Keratinocyte (primary cell): ENCODE measurements around the gene S100A2. TPM values are rescaled to one million over a fixed set of nuclear protein-coding genes. Genes with fewer than 3 reads are reported as not detected.

ENCODE experiments used
- DNase-seq: peaks from one replicate; pipeline ENCODE4 v3.0.0-alpha.2; 2011; ENCODE audit warnings: low read depth, missing footprints, low spot score
- FAIRE-seq: peaks from 2 replicates; lab custom pipeline; 2011; peaks lifted over from hg19 to GRCh38; lab: Jason Lieb, UNC
- H2AFZ ChIP-seq: 2 replicates; pipeline ENCODE4 v1.6.0; 2012; ENCODE audit warnings: low read length, control low read depth, inconsistent platforms; ENCODE audit not compliant: control insufficient read depth
- H3K27ac ChIP-seq: 2 replicates; pipeline ENCODE4 v1.5.1; 2011; ENCODE audit warnings: low read length; ENCODE audit not compliant: control insufficient read depth, insufficient read depth
- H3K27me3 ChIP-seq: 3 replicates; pipeline ENCODE4 v1.6.0; 2011; ENCODE audit warnings: low read length; ENCODE audit not compliant: control insufficient read depth, insufficient read depth; ENCODE audit errors: extremely low read depth
- H3K36me3 ChIP-seq, 2 experiments: 2 replicates in 1 of 2; 3 replicates in 1 of 2; pipeline ENCODE4 v1.5.1; 2011; ENCODE audit warnings: low read length in 2 of 2, mild to moderate bottlenecking in 1 of 2; ENCODE audit not compliant: control insufficient read depth in 2 of 2, insufficient read depth in 2 of 2; ENCODE audit errors: extremely low read depth in 1 of 2
- H3K4me1 ChIP-seq: 3 replicates; pipeline ENCODE4 v1.5.1; 2011; ENCODE audit warnings: low read length; ENCODE audit not compliant: control insufficient read depth, insufficient read depth; ENCODE audit errors: extremely low read depth
- H3K4me2 ChIP-seq: 3 replicates; pipeline ENCODE4 v1.6.0; 2011; ENCODE audit warnings: low read depth, low read length; ENCODE audit not compliant: control insufficient read depth, insufficient read depth; ENCODE audit errors: extremely low read depth
- H3K4me3 ChIP-seq, 3 experiments: fragments of 200-600 bp in 1 of 3; sonication (generic) in 1 of 3; 2 replicates in 2 of 3; 3 replicates in 1 of 3; pipeline ENCODE4 v1.5.1; 2011 to 2016; ENCODE audit warnings: low read length in 3 of 3, mild to moderate bottlenecking in 3 of 3, control low read depth in 2 of 3, inconsistent platforms in 1 of 3, low read depth in 1 of 3, mixed read lengths in 1 of 3, mixed run types in 1 of 3, moderate library complexity in 1 of 3; ENCODE audit not compliant: control insufficient read depth in 2 of 3, insufficient read depth in 2 of 3; ENCODE audit errors: extremely low read depth in 1 of 3
- H3K79me2 ChIP-seq: 2 replicates; pipeline ENCODE4 v1.6.0; 2012; ENCODE audit warnings: low read length; ENCODE audit not compliant: control insufficient read depth, insufficient read depth
- H3K9ac ChIP-seq: 3 replicates; pipeline ENCODE4 v1.6.0; 2011; ENCODE audit warnings: low read length; ENCODE audit not compliant: control insufficient read depth, insufficient read depth; ENCODE audit errors: extremely low read depth
- H3K9me1 ChIP-seq: 3 replicates; pipeline ENCODE4 v1.6.0; 2011; ENCODE audit warnings: low read length; ENCODE audit not compliant: control insufficient read depth, insufficient read depth; ENCODE audit errors: extremely low read depth
- H3K9me3 ChIP-seq: 2 replicates; pipeline ENCODE4 v1.5.1; 2012; ENCODE audit warnings: low read depth, low read length; ENCODE audit not compliant: control insufficient read depth
- H4K20me1 ChIP-seq: 3 replicates; pipeline ENCODE4 v1.6.0; 2011; ENCODE audit warnings: low read length; ENCODE audit not compliant: control insufficient read depth, insufficient read depth; ENCODE audit errors: extremely low read depth
- CTCF ChIP-seq, 3 experiments: IDR thresholded peaks in 1 of 3; conservative IDR thresholded peaks in 1 of 3; optimal IDR thresholded peaks in 1 of 3; 2 replicates in 2 of 3; 3 replicates in 1 of 3; pipeline versions ENCODE3 to v1.5.1; 2011; ENCODE audit warnings: low read length in 3 of 3, mild to moderate bottlenecking in 3 of 3, moderate library complexity in 2 of 3, control low read depth in 1 of 3, inconsistent platforms in 1 of 3; ENCODE audit not compliant: insufficient read depth in 2 of 3; ENCODE audit errors: extremely low read depth in 1 of 3
- EZH2 ChIP-seq: IDR thresholded peaks from one replicate; pipeline ENCODE4 v1.6.1; 2012; ENCODE audit warnings: inconsistent platforms, mild to moderate bottlenecking, low read length, moderate library complexity
- dilution Hi-C: fragments of 300-500 bp; cut with MboI; formaldehyde crosslinking; loops from one replicate; pipeline ENCODE4 v1.7.0; 2020; ENCODE audit warnings: low sequenced_read_pairs; ENCODE audit not compliant: extremely low pct_ligation_motif_present
- polyA plus RNA-seq, 5 experiments: library from polyadenylated mRNA; depleted of rRNA in 3 of 5; stranded (reverse) in 3 of 5; stranded (forward) in 1 of 5; unstranded in 1 of 5; fragments of >200 nt; gene quantifications; 1 replicate in 1 of 5; 2 replicates in 3 of 5; 3 replicates in 1 of 5; pipeline versions ENCODE4 v1.2.1 to v1.2.3, GENCODE V29; 2011 to 2012; ENCODE audit warnings: missing spikeins in 2 of 5, low read depth in 1 of 5, low replicate concordance in 1 of 5

Gene S100A2
- polyA plus RNA-seq, 1 donor (not counting 4 experiments of a cell fraction or from before 2014, with no cell fraction given), result 12,757 TPM

GRCh38 chr1:153544453-153545066 is 21.1 kb downstream of the S100A2 start:
- FAIRE-seq, result no peak
- H3K4me3 ChIP-seq, result peak overlapping the region in 2 of 3 experiments; percentile 17 to 19
- H4K20me1 ChIP-seq, result no peaks in the 10 kb centered on the region
- no peaks in the 10 kb centered on the region for H3K79me2 ChIP-seq
- no peaks in the 10 kb centered on the region for H3K27me3 ChIP-seq
- dilution Hi-C loops, result no loop called here
- H3K9me3 ChIP-seq, result no peaks in the 10 kb centered on the region
- peak overlapping the region; percentile 55 for H3K9ac ChIP-seq
- peaks cover 1 to 6% of the 10 kb centered on the region in 2 experiments for H3K36me3 ChIP-seq
- peak overlapping the region; percentile 60 for H3K4me2 ChIP-seq
- peaks cover 59% of the 10 kb centered on the region for H3K4me1 ChIP-seq
- no peaks in the 10 kb centered on the region for H3K9me1 ChIP-seq
- no peak for DNase-seq
- TF ChIP-seq CTCF (optimal IDR thresholded peaks at IDR 0.05 in 1 of 3, IDR thresholded peaks at IDR 0.05 in 1 of 3, conservative IDR thresholded peaks at IDR 0.05 in 1 of 3; ENCODE audit: extremely low read depth in 1 of 3, insufficient read depth in 2 of 3, low read length in 3 of 3) (no peak), EZH2 (no peak)
- H3K27ac ChIP-seq, result peak overlapping the region; percentile 67
- H2AFZ ChIP-seq, result no peak overlapping the region

GRCh38 chr1:153543736-153544135 is 21.9 kb downstream of the S100A2 start:
- Histone ChIP-seq H4K20me1 (no peaks in the 10 kb centered on the region), H3K9ac (no peak overlapping the region), H3K9me3 (no peaks in the 10 kb centered on the region), H3K4me1 (peaks cover 54% of the 10 kb centered on the region), H3K9me1 (no peaks in the 10 kb centered on the region), H3K4me3 (no peak overlapping the region), H3K4me2 (no peak overlapping the region), H3K36me3 (peaks cover 1 to 6% of the 10 kb centered on the region in 2 experiments), H2AFZ (no peak overlapping the region), H3K27me3 (no peaks in the 10 kb centered on the region), H3K27ac (no peak overlapping the region), H3K79me2 (no peaks in the 10 kb centered on the region)
- FAIRE-seq (no peak), DNase-seq (no peak)
- TF ChIP-seq CTCF (optimal IDR thresholded peaks at IDR 0.05 in 1 of 3, IDR thresholded peaks at IDR 0.05 in 1 of 3, conservative IDR thresholded peaks at IDR 0.05 in 1 of 3; ENCODE audit: extremely low read depth in 1 of 3, insufficient read depth in 2 of 3, low read length in 3 of 3) (no peak), EZH2 (no peak)
- dilution Hi-C loops, result no loop called here
